Central memory CD8-positive, alpha-beta T cell (primary cell): ENCODE measurements around the gene SEMA4D.

Experiments
- ATAC-seq: fragments of 150-1000 bp; cut with Tn5 transposase; replicated peaks from 2 replicates; pipeline ENCODE4 v1.10.0; 2022; ENCODE audit warnings: mild to moderate bottlenecking, moderate FRiP score, moderate number of reproducible peaks; ENCODE audit not compliant: poor library complexity, severe bottlenecking; ENCODE audit errors: extremely low read depth
- DNase-seq, 2 donors: peaks; one replicate each; pipeline ENCODE4 v3.0.0; 2021; ENCODE audit warnings: low spot score in 2 of 2
- H3K27ac Mint-ChIP-seq: one replicate; pipeline ENCODE4 v1.8.0; 2022; ENCODE audit warnings: low read depth, mild to moderate bottlenecking, moderate library complexity, mixed read lengths
- H3K27me3 Mint-ChIP-seq: one replicate; pipeline ENCODE4 v1.8.0; 2022; ENCODE audit warnings: mixed read lengths
- H3K36me3 Mint-ChIP-seq: one replicate; pipeline ENCODE4 v1.8.0; 2022; ENCODE audit warnings: mild to moderate bottlenecking, moderate library complexity, mixed read lengths; ENCODE audit not compliant: insufficient read depth
- H3K4me1 Mint-ChIP-seq: one replicate; pipeline ENCODE4 v1.8.0; 2022; ENCODE audit warnings: mixed read lengths
- H3K4me3 Mint-ChIP-seq: one replicate; pipeline ENCODE4 v1.8.0; 2022; ENCODE audit warnings: mild to moderate bottlenecking, moderate library complexity, mixed read lengths
- H3K9me3 Mint-ChIP-seq: one replicate; pipeline ENCODE4 v1.8.0; 2022; ENCODE audit warnings: mixed read lengths

SEMA4D gene

DNA sequence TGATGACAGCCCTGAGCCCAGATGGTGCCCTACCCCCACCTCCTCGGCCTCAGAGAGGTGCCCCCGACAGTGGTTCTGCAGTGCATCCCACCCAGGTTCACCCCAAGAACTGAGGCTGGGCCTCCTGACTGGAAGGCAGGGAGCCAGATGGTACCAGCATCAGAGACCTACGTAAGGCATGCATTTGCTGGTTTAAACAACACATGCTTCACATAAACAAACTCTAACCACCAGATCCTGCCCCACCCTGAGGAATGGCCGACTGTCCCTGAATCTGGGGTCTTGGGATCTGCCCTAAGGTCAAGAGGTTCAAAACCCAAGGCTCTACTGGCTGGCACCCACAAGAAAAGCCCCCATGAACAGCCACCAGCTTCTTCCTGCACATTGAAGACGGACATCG lies 106.3 kb downstream of the SEMA4D start:
- Mint-ChIP-seq H3K27ac (no peak overlapping the region), H3K27me3 (no peaks in the 10 kb centered on the region), H3K9me3 (no peaks in the 10 kb centered on the region), H3K36me3 (peaks cover 87% of the 10 kb centered on the region), H3K4me1 (peaks cover 9% of the 10 kb centered on the region), H3K4me3 (no peak overlapping the region)
- DNase-seq (no peak), ATAC-seq (no peak)

DNA sequence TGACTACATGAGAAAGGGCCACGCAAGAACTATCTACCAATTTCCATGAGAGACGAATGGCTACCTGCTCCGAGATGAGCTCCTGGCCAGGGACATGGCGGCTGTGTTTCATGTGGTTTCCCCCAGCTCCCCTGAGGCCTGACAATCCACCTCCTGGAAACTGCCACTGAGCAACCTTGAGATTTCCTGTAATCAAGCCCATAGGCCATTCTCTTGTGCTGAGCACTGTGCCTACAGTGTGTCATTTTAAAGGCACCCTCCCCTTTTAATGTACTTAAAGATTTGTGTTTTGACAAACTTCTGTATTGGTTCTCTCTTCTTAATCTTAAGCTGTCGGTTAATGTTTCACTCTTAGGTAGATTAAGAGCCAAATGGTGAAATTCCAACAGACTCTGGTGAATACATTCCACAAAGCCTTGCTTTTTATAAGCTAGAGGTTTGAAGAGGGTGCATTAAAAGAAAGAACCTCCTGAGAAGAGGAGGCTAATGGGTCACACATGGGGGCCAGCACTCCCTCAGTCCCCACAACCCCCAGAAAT lies 107.3 kb downstream of the SEMA4D start:
- no peak overlapping the region for H3K4me3 Mint-ChIP-seq
- H3K27me3 Mint-ChIP-seq: no peaks in the 10 kb centered on the region
- H3K36me3 Mint-ChIP-seq: peaks cover 86% of the 10 kb centered on the region
- peaks cover 9% of the 10 kb centered on the region for H3K4me1 Mint-ChIP-seq
- no peaks in the 10 kb centered on the region for H3K9me3 Mint-ChIP-seq
- ATAC-seq (no peak), DNase-seq (no peak)
- peak overlapping the region; percentile 59 for H3K27ac Mint-ChIP-seq

DNA sequence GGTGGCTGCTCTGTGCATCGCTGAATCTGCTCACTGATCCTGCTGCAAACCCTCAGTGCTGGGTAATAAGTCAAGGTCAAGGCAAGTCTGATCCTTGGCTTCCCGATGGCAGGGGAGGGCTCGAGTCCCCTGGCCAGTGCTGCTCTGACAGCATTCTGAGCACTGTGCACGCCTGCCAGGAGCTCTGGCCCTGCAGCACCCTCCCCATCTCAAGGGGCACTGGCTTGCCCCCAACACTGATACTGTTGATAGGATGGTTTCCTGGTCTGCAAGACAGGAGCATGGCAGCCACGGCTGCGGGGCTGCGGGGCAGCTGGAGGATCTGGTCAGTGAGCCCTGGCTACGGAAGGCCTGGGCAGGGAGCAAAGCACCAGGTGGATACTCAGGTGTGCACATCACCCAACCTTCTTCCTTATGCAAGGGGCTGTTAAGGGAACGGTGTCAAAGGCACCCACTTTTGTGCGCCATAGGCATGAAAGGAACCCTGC lies 107.8 kb downstream of the SEMA4D start:
- Mint-ChIP-seq H3K4me3 (no peak overlapping the region), H3K9me3 (no peaks in the 10 kb centered on the region), H3K27ac (peak overlapping the region; percentile 59), H3K27me3 (no peaks in the 10 kb centered on the region), H3K4me1 (peaks cover 9% of the 10 kb centered on the region), H3K36me3 (peaks cover 86% of the 10 kb centered on the region)
- ATAC-seq (no peak), DNase-seq (no peak)

GRCh38 chr9:89388868-89389177 lies 109.1 kb downstream of the SEMA4D start:
- no peak for ATAC-seq
- H3K4me1 Mint-ChIP-seq: peaks cover 9% of the 10 kb centered on the region
- DNase-seq: no peak
- H3K9me3 Mint-ChIP-seq: no peaks in the 10 kb centered on the region
- no peaks in the 10 kb centered on the region for H3K27me3 Mint-ChIP-seq
- H3K27ac Mint-ChIP-seq: no peak overlapping the region
- no peak overlapping the region for H3K4me3 Mint-ChIP-seq
- H3K36me3 Mint-ChIP-seq: peaks cover 85% of the 10 kb centered on the region

GRCh38 chr9:89388084-89388867 lies 109.6 kb downstream of the SEMA4D start:
- ATAC-seq: no peak
- peaks cover 8% of the 10 kb centered on the region for H3K4me1 Mint-ChIP-seq
- no peaks in the 10 kb centered on the region for H3K9me3 Mint-ChIP-seq
- no peaks in the 10 kb centered on the region for H3K27me3 Mint-ChIP-seq
- H3K36me3 Mint-ChIP-seq: peaks cover 85% of the 10 kb centered on the region
- no peak overlapping the region for H3K4me3 Mint-ChIP-seq
- no peak for DNase-seq
- no peak overlapping the region for H3K27ac Mint-ChIP-seq

GRCh38 chr9:89387197-89387849 lies 110.6 kb downstream of the SEMA4D start:
- no peak for ATAC-seq
- Mint-ChIP-seq H3K36me3 (peaks cover 82% of the 10 kb centered on the region), H3K4me3 (no peak overlapping the region), H3K27ac (no peak overlapping the region), H3K9me3 (no peaks in the 10 kb centered on the region), H3K4me1 (peaks cover 13% of the 10 kb centered on the region), H3K27me3 (no peaks in the 10 kb centered on the region)
- no peak for DNase-seq

DNA sequence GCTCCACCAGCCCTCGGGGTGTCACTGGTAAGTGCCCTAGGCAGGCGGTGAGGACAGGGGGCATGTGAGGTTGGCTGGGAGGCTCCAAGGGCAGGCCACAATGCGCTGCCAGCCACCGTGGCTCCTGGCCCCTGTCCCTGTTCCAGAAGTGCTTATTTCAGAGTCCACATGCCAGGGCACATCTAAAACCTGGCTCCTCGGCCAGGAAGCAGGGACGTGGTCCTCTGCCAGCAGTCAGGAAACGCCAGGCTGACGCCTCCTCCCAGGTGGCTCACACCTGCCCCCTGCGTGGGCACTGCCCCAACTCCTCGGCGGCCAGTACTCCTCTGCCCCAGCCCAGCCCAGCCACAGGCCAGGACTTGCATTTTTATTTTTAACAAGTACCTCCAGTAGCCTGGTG lies 111.1 kb downstream of the SEMA4D start:
- Mint-ChIP-seq H3K4me1 (peaks cover 13% of the 10 kb centered on the region), H3K36me3 (peaks cover 78% of the 10 kb centered on the region)

GRCh38 chr9:89386206-89386605 lies 111.7 kb downstream of the SEMA4D start:
- Mint-ChIP-seq H3K9me3 (no peaks in the 10 kb centered on the region), H3K27ac (no peak overlapping the region), H3K27me3 (no peaks in the 10 kb centered on the region), H3K4me1 (peaks cover 13% of the 10 kb centered on the region), H3K4me3 (no peak overlapping the region), H3K36me3 (peaks cover 78% of the 10 kb centered on the region)
- ATAC-seq: no peak
- no peak for DNase-seq

More for the DNA sequence above, 111.1 kb downstream of the SEMA4D start:
- Mint-ChIP-seq H3K27me3 (no peaks in the 10 kb centered on the region), H3K27ac (no peak overlapping the region), H3K9me3 (no peaks in the 10 kb centered on the region), H3K4me3 (no peak overlapping the region)
- DNase-seq (no peak), ATAC-seq (no peak)

DNA sequence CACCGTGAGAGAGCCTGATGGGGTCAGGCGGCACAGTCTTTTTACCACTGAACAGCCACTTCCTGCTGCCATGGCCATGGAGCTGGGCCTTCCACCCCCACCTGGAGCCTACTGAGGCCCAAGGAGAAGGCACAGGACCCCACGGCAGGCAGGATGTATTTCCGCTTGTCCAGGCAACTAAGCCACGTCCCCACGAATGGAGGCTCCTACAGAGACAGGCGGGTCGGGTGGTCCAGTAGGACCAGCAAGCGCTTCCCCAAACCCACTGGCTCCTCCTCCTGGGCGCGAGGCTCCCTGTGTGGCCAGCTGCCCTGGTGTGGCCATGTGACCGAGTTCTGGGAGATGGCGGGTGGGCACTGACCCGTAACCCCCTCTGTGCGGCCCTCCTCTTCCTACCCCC lies 113.1 kb downstream of the SEMA4D start:
- Mint-ChIP-seq H3K4me3 (no peak overlapping the region), H3K4me1 (peaks cover 13% of the 10 kb centered on the region), H3K36me3 (peaks cover 78% of the 10 kb centered on the region), H3K27ac (peak overlapping the region; percentile 83), H3K27me3 (no peaks in the 10 kb centered on the region), H3K9me3 (no peaks in the 10 kb centered on the region)
- DNase-seq (no peak), ATAC-seq (no peak)

GRCh38 chr9:89383721-89384300 lies 114.1 kb downstream of the SEMA4D start:
- no peaks in the 10 kb centered on the region for H3K9me3 Mint-ChIP-seq
- H3K27ac Mint-ChIP-seq: peak overlapping the region; percentile 84
- H3K4me1 Mint-ChIP-seq: peaks cover 15% of the 10 kb centered on the region
- DNase-seq (no peak), ATAC-seq (no peak)
- peaks cover 78% of the 10 kb centered on the region for H3K36me3 Mint-ChIP-seq
- H3K4me3 Mint-ChIP-seq: no peak overlapping the region
- no peaks in the 10 kb centered on the region for H3K27me3 Mint-ChIP-seq

- Mint-ChIP-seq H3K9me3 (no peaks in the 10 kb centered on the region), H3K36me3 (peaks cover 81% of the 10 kb centered on the region), H3K27me3 (no peaks in the 10 kb centered on the region), H3K4me1 (peaks cover 18% of the 10 kb centered on the region), H3K4me3 (no peak overlapping the region), H3K27ac (peak overlapping the region; percentile 84)
- no peak for ATAC-seq
- DNase-seq: no peak
Measured at GRCh38 chr9:89383030-89383720, 114.7 kb downstream of the SEMA4D start.
